Measurements from ENCODE around the gene SERPINC1.
A peak's percentile ranks its signal among the peaks of the same experiment; 100 is the strongest.
"Not testable (repeated sequence)": the region's sequence is repeated elsewhere in the genome, so short reads cannot be mapped to it uniquely, and the experiment has no call there.

Gene SERPINC1

DNA sequence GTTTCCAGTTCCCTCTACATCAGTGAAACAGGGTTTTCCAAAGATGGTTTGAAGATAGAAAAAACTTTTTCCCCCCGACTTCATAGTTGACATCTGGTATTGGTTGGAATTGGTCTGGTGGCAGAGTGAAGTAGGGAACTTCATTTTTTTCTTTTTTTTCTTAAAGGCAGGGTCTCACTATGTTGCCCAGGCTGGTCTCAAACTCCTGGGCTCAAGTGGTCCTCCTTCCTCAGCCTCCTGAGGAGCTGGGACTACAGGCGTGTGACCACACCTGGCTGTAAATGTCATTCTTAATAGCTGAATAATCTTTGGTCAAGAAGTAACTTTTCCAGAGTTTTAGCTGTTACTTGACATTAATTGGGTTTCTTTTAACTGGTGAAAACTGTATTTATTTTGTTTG, 27.2 kb downstream of the SERPINC1 start:
- DNase-seq = no peak

GRCh38 chr1:173888749-173889148, 28.4 kb downstream of the SERPINC1 start:
- DNase-seq = no peak

- no peak for DNase-seq
These were observed 29.5 kb downstream of the SERPINC1 start for GRCh38 chr1:173887627-173888026.

DNA sequence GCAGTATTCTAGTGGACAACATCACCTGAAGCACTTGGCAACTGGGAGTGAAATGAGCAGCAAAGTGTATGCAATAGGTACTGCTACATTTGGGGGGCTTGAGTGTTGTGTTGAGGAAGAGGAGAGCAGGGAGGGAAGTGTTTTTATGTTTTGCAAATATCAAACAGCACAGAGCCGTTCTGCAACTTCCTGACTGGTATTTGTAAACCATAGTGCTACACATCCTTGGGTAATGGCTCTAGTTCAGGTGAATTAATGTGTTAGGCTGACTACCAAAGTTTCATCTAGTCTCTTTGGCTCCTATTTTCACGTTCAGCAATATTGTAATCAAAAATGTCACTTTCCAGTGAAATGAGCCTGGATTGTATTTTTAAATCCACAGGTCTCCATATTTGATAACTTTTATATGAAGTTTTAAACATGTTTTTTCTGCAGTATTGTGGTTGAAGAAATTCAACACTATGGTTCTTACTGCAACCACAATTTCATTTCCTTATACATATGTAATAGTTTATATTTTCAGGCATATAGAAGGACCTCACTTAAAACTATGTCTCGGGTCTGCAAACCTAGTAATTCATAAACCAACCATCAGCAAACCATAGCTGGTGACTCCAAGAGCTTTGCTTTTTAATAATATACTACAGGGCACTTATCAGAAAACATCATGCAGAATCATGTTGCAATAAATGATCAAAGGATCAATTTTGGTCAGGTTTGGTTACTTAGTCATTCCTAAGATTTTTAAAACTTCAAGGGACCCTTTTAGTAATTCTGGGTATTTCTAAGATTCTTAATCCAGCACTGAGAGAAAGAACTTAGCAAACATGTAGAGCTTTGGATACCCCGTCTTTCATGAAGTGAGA, 30.1 kb downstream of the SERPINC1 start:
- no peak for DNase-seq

DNA sequence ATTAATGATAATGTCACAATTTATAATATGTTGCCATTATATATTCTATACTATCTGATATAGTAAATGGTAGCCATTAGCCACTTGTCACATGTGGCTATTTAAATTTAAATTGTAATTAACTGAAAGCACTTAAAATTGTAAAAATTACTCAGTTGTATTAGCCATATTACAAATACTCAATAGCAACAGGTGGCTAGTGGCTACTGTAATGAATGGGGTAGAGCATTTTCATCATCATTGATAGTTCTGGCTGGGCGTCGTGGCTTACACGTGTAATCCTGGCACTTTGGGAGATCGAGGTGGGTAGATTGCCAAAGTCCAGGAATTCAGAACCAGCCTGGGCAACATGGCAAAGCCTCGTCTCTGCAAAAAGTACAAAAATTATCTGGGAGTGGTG, 32.4 kb downstream of the SERPINC1 start:
- no peak for DNase-seq

DNA sequence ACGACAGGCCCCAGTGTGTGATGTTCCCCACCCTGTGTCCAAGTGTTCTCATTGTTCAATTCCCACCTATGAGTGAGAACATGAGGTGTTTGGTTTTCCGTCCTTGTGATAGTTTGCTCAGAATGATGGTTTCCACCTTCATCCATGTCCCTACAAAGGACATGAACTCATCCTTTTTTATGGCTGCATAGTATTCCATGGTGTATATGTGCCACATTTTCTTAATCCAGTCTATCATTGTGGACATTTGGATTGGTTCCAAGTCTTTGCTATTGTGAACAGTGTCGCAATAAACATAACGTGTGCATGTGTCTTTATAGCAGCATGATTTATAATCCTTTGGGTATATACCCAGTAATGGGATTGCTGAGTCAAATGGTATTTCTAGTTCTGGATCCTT, 36.0 kb downstream of the SERPINC1 start:
- DNase-seq = not testable (repeated sequence)

DNA sequence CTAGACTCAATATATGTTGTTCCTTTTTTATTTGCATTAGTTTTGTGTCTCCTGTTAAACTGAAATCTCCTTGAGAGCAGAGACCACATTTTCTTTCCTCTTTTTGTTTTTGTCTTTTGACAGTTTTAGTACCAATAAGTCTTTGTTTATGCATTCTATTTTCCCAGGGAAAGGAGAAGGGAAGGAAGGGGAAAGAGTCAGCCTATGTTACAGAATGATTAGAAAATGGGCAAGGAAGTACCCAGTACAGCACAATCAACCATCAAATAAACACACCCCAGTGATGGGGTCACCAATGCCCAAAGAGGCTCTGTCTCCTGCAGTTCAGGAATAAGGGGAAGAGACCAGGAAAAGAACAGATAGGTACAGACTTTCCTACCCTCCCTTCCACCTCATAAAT, 38.9 kb downstream of the SERPINC1 start:
- DNase-seq = no peak

DNA sequence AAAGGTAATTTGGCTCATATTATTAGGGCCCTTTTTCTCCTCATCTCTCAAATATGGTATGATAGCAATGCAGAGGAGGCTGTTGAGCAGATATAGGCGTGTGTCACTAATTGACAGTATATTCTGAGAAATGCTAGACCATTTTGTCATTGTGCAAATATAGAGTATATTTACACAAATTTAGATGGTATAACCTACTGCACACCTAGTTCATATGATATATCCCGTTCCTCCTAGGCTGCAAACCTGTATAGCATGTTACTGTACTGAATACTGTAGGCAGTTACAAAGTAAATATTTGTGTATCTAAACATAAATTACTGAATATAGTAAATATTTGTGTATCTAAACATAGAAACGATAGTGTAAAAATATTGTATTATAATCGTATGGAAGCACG, 40.4 kb downstream of the SERPINC1 start:
- DNase-seq = no peak

DNA sequence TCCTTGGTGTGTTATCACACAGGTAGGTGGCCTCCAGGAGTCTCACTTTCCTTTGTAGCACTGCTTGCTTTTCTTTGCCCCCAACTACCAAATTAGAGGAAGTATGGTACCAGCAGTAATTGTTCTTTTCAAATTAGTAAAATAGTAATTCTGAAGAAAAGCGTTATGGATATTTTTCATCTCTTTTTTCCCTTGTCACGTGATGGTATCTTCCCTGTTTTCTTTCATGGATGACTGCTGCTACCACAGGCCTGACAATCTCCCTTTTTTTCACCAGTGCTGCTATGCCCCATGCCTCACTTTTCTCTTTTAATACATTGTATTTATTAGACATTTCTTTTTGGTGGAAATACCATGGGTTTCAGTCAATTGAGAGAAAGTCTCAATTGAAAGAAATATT, 45.6 kb downstream of the SERPINC1 start:
- no peak for DNase-seq

DNA sequence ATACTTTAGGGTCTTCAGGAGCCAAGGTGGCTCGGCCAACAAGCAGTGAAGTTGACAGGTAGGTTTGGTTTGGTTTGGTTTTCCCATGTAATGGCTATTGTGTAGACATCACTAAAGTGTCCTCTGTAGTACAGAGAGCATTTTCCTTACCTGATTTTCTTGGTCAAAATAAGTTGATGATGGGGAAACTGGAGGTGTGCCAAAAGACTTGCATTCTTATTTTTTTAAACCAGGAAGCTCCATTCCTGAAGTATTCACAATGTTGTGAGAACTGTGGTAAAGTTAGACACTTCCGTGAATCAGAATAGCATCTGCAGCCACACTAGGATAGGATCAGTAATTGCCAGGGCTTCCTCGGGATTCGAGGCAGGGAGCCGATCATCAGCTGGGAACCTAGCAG, 46.0 kb downstream of the SERPINC1 start:
- DNase-seq = no peak

DNA sequence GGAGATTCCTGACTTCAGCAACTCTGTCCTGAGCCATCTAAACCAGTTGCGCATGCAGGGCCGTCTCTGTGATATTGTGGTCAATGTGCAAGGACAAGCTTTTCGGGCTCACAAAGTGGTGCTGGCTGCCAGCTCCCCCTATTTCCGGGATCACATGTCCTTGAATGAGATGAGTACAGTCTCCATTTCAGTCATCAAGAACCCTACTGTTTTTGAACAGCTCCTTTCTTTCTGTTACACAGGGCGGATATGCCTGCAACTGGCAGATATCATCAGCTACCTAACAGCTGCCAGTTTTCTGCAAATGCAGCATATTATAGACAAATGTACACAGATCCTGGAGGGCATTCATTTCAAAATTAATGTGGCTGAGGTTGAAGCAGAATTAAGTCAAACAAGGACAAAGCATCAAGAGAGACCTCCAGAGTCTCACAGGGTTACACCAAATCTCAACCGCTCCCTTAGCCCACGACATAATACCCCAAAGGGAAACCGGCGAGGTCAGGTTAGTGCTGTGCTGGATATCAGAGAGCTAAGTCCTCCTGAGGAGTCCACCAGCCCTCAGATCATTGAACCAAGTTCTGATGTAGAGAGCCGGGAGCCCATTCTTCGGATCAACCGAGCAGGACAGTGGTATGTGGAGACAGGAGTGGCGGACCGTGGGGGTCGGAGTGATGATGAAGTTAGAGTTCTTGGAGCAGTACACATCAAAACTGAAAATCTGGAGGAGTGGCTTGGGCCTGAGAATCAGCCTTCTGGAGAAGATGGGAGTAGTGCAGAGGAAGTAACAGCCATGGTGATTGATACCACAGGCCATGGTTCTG, 46.7 kb downstream of the SERPINC1 start:
- DNase-seq = peak; percentile 68

DNA sequence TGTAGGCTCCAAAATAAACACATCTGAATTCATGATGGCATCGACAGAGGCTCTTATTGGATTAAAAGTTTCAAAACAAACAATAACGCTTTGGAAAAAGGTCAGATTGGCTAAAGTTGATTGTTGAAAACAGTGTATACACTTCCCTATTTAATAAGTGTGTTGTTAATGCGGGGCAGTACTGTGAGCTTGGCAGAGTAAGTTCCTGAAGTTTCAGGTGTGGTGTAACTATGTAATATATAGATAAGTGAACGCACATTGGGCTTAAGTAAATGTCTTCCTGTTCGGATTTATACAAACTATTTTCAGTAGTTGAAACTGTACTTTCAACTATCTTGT, 48.1 kb downstream of the SERPINC1 start:
- no peak for DNase-seq

GRCh38 chr1:173868266-173869020, 48.7 kb downstream of the SERPINC1 start, which contains the start of gene ZBTB37:
Gene ZBTB37 (plus strand): TSS chr1:173868380. CDS start chr1:173870226, 1,846 bp downstream.
- peak; percentile 63 for DNase-seq

GRCh38 chr1:173867753-173868265, 49.3 kb downstream of the SERPINC1 start, which contains the start of gene GAS5:
Gene GAS5 (minus strand): TSS chr1:173867989.
- peak; percentile 98 for DNase-seq

DNA sequence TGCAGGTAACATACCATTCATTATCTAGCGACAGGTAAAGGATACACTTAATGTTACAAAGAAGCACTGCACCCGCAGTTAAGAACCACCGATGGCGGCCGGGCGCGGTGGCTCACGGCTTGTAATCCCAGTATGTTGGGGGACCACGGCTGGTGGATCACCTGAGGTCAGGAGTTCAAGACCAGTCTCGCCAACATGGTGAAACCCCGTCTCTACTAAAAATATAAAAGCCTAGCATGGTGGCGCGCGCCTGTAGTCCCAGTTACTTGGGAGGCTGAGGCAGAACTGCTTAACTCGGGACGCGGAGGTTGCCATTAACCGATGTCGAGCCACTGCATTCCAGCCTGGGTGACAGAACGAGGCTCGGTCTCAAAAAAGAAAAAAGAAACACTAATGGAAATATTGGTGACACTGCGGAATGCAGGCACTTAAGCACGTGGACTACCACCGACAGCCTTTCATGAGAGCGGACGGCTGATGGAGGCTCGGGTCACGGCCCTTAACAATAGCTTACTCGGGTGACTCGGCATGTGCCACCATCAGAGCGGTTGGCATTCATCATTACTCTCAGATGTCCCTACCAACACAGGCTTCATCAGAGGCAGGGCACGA, 49.9 kb downstream of the SERPINC1 start:
- no peak for DNase-seq

GRCh38 chr1:173866413-173867115, 50.6 kb downstream of the SERPINC1 start:
- DNase-seq = no peak

DNA sequence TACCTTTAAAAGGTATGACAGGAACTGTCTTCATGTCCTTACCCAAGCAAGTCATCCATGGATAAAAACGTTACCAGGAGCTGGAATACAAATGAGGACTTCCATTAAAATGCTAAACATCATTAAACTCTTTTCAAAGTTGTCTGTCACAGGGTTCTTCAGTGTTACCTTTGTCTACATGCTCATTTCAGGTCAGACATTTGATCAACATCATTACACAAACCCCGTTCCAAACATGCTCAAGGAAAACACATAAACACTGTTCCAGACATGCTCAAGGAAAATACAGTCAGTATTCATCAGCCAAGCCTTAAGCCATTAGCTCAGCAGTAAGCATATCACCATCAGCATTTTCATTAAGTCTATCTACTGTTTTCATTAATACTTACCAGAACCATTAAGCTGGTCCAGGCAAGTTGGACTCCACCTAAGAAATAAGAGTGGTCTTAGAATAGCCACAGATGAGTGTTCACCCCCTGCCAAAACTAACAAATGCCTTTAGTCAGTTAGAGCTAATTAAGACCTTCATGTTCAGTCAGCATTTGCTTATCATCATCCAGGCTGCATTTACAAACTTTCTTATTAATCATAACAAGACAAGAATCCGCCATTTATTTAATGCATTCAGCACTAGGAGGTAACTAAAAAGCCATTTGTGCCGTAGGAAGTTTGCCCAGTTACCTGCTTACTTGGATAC, 51.5 kb downstream of the SERPINC1 start:
- DNase-seq = no peak

DNA sequence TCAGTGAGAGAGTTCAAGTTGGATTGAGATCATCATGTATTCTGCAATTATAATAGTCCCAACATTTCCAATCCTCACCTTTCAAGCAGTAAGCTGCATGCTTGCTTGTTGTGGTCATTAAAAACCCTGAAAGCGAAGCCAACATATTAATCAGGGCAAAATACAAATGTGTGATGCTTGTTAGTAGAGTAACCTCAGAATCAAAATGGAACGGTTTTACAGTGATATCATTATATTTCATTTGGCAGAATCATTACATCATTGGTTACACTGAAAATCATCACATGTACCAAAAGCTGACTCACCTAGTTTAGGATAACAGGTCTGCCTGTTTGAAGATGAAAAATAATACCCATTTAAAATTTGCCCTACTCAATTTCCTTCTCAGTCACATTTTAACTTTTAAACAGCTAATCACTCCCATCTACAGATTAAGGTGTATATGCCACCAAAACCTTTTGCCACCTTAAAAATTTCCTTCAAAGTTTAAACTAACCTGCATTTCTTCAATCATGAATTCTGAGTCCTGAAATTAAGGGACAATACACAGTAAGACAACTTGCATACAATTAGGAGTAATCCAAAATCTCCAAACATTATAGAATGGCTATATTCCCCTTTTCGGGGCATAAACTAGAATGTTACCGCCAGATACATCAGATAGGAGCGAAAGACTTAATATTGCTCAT, 52.8 kb downstream of the SERPINC1 start:
- DNase-seq = no peak

- no peak for DNase-seq
These were observed 53.6 kb downstream of the SERPINC1 start for GRCh38 chr1:173863224-173864161.
